HG03575 (cell line): Measurements from ENCODE around the gene FCRL2.
"Not testable (repeated sequence)": the region's sequence is repeated elsewhere in the genome, so short reads cannot be mapped to it uniquely, and the experiment has no call there.

ENCODE experiments used
- ATAC-seq: cut with Tn5 transposase; IDR thresholded peaks from one replicate; pipeline ENCODE4 v1.9.1; 2021; ENCODE audit not compliant: unreplicated experiment, insufficient number of reproducible peaks, low FRiP score; ENCODE audit errors: extremely low read depth

The FCRL2 gene

DNA sequence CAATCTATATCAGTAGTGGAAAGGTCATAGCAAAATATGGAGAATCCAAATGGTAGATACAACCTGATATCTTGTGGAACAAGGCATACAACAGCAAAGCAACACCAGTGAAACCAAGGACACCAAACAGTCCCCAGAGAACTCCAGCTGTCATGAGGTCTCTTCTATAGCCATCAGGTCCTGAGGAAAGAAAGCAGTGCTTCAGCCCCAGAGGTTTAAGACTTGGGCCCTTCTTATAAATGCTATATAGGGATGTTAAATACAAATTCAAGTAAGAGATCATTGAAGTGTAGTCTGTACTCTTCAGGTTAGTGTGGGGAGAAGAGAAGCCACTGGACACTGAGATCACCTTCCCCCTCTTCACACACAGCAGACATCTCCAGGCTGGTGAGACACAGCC, 10.1 kb downstream of the FCRL2 start:
- no peak for ATAC-seq

DNA sequence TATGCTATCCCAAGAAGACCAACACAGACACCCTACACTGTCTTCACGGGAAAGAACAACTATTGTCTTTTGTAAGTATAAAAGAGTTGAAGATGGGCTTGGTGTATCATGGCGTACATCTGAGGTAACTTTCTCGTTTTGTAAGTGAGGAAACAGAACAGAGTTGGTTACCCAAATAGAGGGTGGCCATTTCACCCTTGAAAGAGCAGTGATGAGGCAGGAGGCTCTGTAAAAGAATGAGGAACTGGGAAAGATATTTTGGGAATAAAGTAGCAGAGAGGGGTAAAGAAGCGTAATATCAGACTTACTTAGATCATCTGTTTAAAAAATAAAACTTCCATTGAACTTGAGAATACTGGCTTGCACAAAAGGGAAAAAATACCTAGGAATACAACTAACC, 18.9 kb downstream of the FCRL2 start:
- ATAC-seq = no peak

DNA sequence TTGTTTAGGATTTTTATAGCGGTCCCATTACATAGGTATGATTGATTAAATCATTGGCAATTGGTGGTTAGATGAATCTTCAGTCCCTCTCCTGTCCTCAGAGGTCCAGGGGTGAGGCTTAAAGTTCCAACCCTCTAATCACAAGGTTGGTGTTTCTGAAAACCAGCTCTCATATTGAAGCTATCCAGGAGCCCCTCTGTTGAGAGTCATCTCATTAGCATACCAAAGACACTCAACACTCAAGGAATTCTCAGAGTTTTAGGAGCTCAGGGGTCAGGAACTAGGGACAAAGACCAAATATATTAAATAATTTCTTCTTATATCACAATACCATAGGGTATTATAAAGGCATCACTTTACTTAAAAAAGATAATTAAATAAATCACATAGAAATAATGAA, 23.3 kb downstream of the FCRL2 start:
- ATAC-seq = no peak

DNA sequence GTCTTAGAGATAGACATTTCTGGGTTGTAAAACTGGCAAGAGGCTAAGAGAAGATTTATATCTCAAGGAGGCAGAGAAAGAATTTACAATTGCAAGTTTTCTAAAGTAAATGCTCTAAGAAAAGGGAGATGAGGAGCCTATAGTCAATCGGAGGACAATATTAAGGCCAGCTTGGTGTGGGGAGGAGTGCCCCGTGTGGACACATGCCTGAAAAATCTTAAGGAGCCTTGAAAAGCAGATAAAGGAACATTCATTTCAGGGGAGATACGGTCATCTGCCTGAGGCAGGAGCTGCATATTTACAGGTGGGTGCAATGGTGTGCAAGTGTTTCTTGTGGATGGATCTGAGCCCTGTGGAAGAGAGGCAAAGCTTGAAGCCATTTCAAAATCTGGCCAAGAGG, 25.6 kb downstream of the FCRL2 start:
- no peak for ATAC-seq

DNA sequence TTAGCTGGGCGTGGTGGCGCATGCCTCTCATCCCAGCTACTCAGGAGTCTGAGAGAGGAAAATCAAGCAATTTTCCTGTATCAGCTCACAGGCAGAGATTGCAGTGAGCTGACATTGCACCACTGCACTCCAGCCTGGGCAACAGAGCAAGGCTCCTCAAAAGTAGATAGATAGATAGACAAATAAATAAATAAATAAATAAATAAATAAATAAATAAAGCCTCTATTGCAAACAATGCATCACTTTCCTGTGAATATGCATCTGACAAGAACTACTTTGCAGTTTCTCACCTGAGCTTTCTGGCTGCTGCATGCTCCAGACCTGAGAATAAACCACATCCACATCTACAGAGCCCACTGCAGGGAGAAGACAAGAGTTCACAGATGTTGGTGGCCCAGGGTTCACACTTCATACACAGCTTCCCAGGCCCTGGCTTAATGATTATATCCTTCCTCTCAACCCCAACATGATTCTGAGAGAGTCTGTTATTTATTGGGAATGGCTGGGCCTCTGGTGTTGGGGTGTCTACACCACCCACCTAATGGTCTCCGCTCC, 28.6 kb downstream of the FCRL2 start:
- ATAC-seq = no peak

DNA sequence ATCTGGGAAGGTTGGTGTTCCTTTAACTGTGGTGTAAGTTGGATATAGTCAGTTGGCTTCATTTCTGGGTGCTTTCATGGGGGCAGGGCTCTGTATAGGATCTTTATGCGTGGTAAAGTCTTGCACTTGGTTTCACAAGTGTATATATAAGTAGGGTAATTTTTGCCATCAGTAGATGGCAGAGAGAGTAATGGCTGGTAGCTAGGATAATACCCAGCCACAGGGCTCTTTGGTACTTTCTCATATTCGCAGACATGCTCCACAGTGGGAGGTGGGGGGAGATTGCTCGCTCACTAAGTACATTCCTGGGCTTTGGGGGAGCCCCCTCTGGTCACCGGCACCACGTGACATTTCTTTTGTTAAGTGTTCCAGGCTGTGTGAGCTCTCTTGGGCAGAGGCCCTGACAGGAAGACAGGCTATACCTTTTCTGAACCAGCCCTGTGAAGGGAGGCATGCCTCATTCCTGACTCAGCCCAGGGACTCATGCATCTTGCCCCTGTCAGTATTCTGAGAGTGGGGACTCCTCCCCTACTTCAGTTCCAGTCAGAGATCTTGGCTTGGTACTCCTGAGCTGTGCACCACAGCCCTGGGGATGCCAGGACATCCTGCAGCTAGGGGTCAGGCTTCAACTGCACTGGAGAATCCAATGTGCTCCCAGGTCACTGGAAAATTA, 37.6 kb downstream of the FCRL2 start:
- no peak for ATAC-seq

GRCh38 chr1:157735991-157736390, 40.9 kb downstream of the FCRL2 start:
- not testable (repeated sequence) for ATAC-seq

DNA sequence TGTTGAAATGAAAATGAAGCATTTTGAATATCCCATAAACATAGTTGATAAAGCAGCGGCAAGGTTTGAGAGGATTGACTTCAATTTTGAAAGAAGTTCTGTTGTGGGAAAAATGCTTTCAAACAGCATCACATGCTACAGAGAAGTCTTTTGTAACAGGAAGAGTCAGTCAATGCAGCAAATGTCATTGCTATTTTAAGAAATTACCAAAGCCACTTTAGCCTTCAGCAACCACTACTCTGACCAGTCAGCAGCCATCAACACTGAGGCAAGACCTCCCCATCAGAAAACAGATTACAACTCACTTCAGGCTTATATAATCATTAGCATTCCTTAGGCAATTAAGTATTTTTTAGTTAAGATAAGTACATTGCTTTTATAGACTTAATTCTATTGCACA, 42.6 kb downstream of the FCRL2 start:
- no peak for ATAC-seq

- ATAC-seq = no peak
Observed at GRCh38 chr1:157732755-157733154, 44.2 kb downstream of the FCRL2 start.

DNA sequence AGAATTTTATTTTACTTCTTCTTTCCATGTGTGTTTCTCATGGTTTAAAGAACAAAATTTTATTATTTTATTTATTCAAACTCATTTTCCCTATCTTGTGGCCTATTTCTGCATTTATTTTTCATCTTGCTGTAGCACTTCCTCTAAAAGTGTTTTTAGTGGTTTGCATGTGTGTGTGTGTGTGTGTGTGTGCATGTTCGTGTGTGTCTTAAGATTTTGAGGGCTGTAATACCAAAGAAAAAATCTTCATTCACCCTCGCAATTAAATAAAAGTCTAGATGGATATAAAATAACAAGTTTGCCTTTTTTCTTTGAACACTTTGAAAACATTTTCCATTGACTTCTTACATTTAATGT, 51.7 kb downstream of the FCRL2 start:
- no peak for ATAC-seq

DNA sequence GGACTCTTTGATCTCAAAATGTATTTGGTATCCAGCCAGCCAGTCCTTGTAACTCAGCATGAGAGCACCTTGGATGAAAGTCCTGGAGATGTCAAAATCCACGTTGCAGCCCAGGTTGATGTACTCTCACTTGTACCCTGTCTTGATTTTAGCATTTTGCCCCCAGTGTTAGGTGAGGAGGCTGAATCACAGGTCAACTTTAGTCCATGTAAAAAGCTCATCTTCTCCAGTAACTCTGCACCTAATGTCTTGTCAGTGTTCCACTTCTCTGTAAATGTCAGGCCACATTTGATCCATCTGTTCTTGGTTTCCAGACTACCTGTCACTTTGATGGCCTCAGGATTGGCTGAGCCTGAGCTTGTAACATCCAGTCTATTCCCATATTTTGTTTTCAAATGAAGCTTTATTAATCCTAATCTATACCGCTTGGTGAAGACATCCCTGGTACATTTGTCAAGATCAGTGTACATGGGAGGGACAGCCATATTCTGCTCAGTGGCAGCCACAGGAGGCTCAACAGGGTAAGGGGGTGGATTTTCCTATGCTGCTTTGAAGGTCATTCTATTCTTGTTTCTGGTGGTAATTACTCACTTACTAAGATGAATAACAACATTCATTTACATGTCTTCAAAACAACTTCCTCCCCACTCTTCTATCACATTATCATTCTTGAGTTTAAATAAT, 52.3 kb downstream of the FCRL2 start:
- ATAC-seq = no peak

GRCh38 chr1:157723157-157723556, 53.8 kb downstream of the FCRL2 start:
- ATAC-seq = no peak

DNA sequence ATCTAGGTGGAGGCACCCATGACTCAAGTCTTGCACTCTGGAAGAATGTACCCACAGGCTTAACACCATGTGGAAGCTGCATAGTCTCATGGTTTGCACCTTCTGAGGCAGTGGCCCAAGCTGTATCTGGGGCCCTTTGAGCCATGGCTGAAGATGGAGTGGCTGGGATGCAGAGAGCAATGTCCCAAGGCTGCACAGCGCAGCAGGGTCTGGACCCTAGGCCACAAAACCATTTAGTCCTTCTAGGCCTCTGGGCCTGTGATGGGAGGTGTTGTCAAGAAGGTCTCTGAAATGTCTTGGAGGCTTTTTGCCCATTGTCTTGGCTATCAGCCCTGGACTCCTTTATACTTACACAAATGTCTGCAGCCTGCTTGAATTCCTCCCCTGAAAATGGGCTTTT, 54.9 kb downstream of the FCRL2 start:
- no peak for ATAC-seq

DNA sequence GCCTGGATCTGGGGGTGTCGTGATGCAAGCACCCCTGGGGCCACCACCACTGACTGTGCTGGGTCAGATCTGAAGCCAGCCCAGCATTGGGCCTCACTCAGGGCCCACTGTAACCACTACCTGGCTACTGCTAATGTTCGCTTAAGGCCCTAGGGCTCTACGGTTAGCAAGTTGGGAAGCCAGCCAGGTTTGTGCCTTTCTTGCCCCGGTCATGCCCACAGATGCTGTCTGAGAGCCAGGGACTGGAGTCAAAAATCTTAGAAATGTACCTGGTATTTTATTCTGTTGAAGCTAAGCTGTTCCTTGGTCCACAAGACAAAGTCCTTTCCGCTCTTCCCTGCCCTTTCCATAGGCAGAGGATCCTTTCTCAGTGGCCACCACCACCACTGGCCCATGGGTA, 61.2 kb downstream of the FCRL2 start:
- ATAC-seq = no peak

- ATAC-seq = no peak
Observed at GRCh38 chr1:157711802-157712201, 65.1 kb downstream of the FCRL2 start.

DNA sequence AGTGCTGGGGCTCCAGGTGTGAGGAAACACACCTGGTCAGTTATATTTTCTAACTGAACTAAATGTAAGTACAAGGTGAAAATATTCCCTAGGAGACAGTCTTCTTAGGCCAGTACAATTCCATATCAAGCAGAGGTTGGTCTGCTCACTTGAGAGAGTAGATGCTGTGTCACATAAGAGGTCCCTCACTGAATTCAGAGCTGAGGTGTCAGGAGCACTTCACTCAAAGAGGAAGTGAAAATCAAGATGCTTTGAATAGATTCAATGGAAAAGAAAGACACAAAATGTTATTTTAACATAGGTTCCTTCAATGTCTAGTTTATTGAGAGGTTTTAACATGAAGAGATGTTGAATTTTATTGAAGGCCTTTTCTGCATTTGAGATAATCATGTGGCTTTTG, 72.1 kb downstream of the FCRL2 start:
- no peak for ATAC-seq

- no peak for ATAC-seq
Observed at GRCh38 chr1:157703981-157704380, 73.0 kb downstream of the FCRL2 start.

DNA sequence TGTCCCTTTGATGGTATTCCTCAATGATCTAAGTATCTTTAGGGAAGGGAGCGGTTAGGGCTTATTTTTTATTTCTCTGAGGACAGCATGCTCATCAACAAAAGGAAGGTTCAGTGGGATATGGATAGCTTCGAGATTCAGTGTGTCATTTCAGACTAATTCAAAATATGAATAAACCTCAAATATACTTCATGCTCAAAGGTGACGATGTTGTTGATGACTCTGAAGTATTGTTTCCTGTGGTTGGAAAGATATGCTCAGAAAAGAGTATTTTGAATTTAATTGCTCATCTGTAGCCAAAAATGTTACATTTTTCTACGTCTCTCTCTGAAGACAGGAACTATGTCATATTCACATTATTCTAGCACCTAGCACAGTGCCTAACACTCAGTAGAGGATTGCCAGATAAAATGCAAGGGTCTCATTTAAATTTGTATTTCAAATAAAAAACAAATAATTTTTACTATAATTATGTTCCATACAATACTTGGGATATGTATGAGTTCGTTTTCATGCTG, 74.6 kb downstream of the FCRL2 start:
- ATAC-seq = no peak

DNA sequence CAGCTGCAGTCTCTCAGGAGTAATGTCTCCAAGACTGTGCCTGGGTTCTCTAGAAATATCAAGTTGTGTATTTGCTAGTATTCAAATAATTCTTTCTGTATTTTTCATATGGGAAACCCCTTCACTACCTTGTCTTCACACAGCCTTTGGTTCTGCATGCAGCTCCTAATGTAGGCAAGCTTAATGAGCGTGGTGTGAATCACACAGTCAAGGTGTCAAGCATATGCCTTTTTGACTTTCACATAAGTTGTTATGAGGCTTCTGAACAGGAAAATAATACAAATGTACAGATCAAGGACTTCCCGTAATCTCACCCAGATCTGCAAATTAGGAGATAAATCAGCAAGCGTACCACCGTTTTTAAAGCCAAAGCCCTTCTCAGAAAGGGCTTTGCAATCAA, 76.2 kb downstream of the FCRL2 start, which contains the start of gene FCRL3:
Gene FCRL3, minus strand, starts transcription at position 38 of the 400 bp plus-strand sequence. CDS start 280 bp downstream, outside the sequence.
- no peak for ATAC-seq

GRCh38 chr1:157700305-157700704, 76.6 kb downstream of the FCRL2 start:
- no peak for ATAC-seq
